Common myeloid progenitor, CD34-positive (primary cell): Measurements from ENCODE around the gene IGSF3.

Experiments
- CTCF ChIA-PET: fragments of 350-600 bp; sonication (Branson Sonifier 250); formaldehyde crosslinking; loops from one replicate; lab custom pipeline; 2021; ENCODE audit warnings: antibody characterized with exemption; lab: Charles Lee
- POLR2A ChIA-PET: fragments of 350-600 bp; sonication (Branson Sonifier 250); formaldehyde crosslinking; loops from one replicate; lab custom pipeline; 2021; ENCODE audit warnings: antibody characterized with exemption; lab: Charles Lee
- DNase-seq, 3 donors: peaks; one replicate each; pipeline versions ENCODE4 v3.0.0 to v3.0.0-alpha.2; 2013
- H3K27ac ChIP-seq, 2 experiments: 1 replicate in 1 of 2; 2 replicates in 1 of 2; pipeline ENCODE4 v1.7.0; 2013; ENCODE audit warnings: inconsistent platforms in 2 of 2, low read length in 2 of 2, mild to moderate bottlenecking in 2 of 2, low read depth in 1 of 2, moderate library complexity in 1 of 2; ENCODE audit not compliant: severe bottlenecking in 2 of 2, insufficient read depth in 1 of 2, poor library complexity in 1 of 2
- H3K27me3 ChIP-seq, 5 experiments: replicated peaks in 2 of 5; 1 replicate in 3 of 5; 2 replicates in 2 of 5; pipeline versions ENCODE4 v1.6.1 to v1.7.0; 2013; ENCODE audit warnings: low read length in 4 of 5, mild to moderate bottlenecking in 2 of 5, moderate library complexity in 2 of 5, inconsistent platforms in 1 of 5; ENCODE audit not compliant: insufficient read depth in 5 of 5, control insufficient read depth in 4 of 5
- H3K36me3 ChIP-seq, 4 experiments: 1 replicate in 2 of 4; 2 replicates in 2 of 4; pipeline versions ENCODE4 v1.6.1 to v1.7.0; 2013; ENCODE audit warnings: low read length in 3 of 4, control low read depth in 1 of 4, mild to moderate bottlenecking in 1 of 4; ENCODE audit not compliant: control insufficient read depth in 4 of 4, insufficient read depth in 4 of 4
- H3K4me1 ChIP-seq, 4 experiments: 1 replicate in 3 of 4; 2 replicates in 1 of 4; pipeline versions ENCODE4 v1.6.1 to v1.7.1; 2013; ENCODE audit warnings: low read length in 3 of 4, mild to moderate bottlenecking in 3 of 4, control low read depth in 1 of 4, inconsistent platforms in 1 of 4, moderate library complexity in 1 of 4; ENCODE audit not compliant: control insufficient read depth in 4 of 4, insufficient read depth in 4 of 4; ENCODE audit errors: control extremely low read depth in 1 of 4
- H3K4me3 ChIP-seq, 7 experiments: 1 replicate in 4 of 7; 2 replicates in 3 of 7; pipeline versions ENCODE4 v1.5.1 to v1.7.0; 2013; ENCODE audit warnings: mild to moderate bottlenecking in 7 of 7, low read length in 6 of 7, moderate library complexity in 6 of 7, inconsistent platforms in 2 of 7, low read depth in 2 of 7, control low read depth in 1 of 7; ENCODE audit not compliant: insufficient read depth in 4 of 7, control insufficient read depth in 1 of 7; ENCODE audit errors: extremely low read depth in 1 of 7
- H3K9me3 ChIP-seq, 5 experiments: 1 replicate in 4 of 5; 2 replicates in 1 of 5; pipeline versions ENCODE4 v1.6.1 to v1.7.1; 2013; ENCODE audit warnings: low read length in 4 of 5, mild to moderate bottlenecking in 2 of 5, inconsistent platforms in 1 of 5, low read depth in 1 of 5, moderate library complexity in 1 of 5; ENCODE audit not compliant: control insufficient read depth in 4 of 5, insufficient read depth in 2 of 5; ENCODE audit errors: control extremely low read depth in 1 of 5
- WGBS: methylation state at CpG from one replicate; pipeline ENCODE4 v1.1.5; 2013; ENCODE audit not compliant: insufficient coverage; 5-methylcytosine and 5-hydroxymethylcytosine counted together

The IGSF3 gene

GRCh38 chr1:116679828-116680628 lies 12.5 kb upstream of the IGSF3 start:
- POLR2A ChIA-PET = no interaction called here
- Histone ChIP-seq H3K36me3 (no peaks in the 10 kb centered on the region), H3K27me3 (peaks cover 0 to 4% (median 0%) of the 10 kb centered on the region in 5 experiments), H3K4me3 (no peak overlapping the region), H3K4me1 (peaks cover 0 to 2% (median 0%) of the 10 kb centered on the region in 4 experiments), H3K27ac (no peak overlapping the region), H3K9me3 (peaks cover 0 to 3% (median 0%) of the 10 kb centered on the region in 5 experiments)
- DNase-seq = peak; percentile 30 to 74 (median 61)
- CTCF ChIA-PET = interaction anchor here (1.0 kb wide), 1 partner anchor 24 kb away, joined by 3 read pairs; no protein-coding TSS in a partner anchor
- WGBS = 90% methylated on average over 2 of the region's 4 CpGs

GRCh38 chr1:116679091-116679827 lies 11.7 kb upstream of the IGSF3 start:
- Histone ChIP-seq H3K4me3 (no peak overlapping the region), H3K27me3 (peaks cover 0 to 4% (median 0%) of the 10 kb centered on the region in 5 experiments), H3K27ac (no peak overlapping the region), H3K36me3 (no peaks in the 10 kb centered on the region), H3K4me1 (peaks cover 0 to 2% (median 0%) of the 10 kb centered on the region in 4 experiments), H3K9me3 (peaks cover 0 to 3% (median 0%) of the 10 kb centered on the region in 5 experiments)
- ChIA-PET POLR2A (no interaction called here), CTCF (no interaction called here)
- WGBS = 92% methylated on average over 5 of the region's 7 CpGs
- DNase-seq = peak; percentile 38 to 75 (median 58)

GRCh38 chr1:116678732-116679090 lies 11.2 kb upstream of the IGSF3 start:
- peaks cover 0 to 2% (median 0%) of the 10 kb centered on the region in 4 experiments for H3K4me1 ChIP-seq
- H3K9me3 ChIP-seq = peaks cover 0 to 3% (median 0%) of the 10 kb centered on the region in 5 experiments
- no peak for DNase-seq
- H3K4me3 ChIP-seq = no peak overlapping the region
- WGBS = no CpG with 5 or more reads among the region's 2 CpGs
- no peaks in the 10 kb centered on the region for H3K36me3 ChIP-seq
- no peak overlapping the region for H3K27ac ChIP-seq
- ChIA-PET CTCF (interaction anchor here (0.8 kb wide), 1 partner anchor 104 kb away, joined by 3 read pairs; no protein-coding TSS in a partner anchor), POLR2A (no interaction called here)
- H3K27me3 ChIP-seq = peaks cover 0 to 4% (median 3%) of the 10 kb centered on the region in 5 experiments

- DNase-seq = no peak
- H3K27me3 ChIP-seq = peaks cover 0 to 9% (median 4%) of the 10 kb centered on the region in 5 experiments
- H3K36me3 ChIP-seq = no peaks in the 10 kb centered on the region
- WGBS = 82% methylated on average over 2 of the region's 2 CpGs
- CTCF ChIA-PET = interaction anchor here (0.8 to 1.3 kb wide), 2 partner anchors 8 to 103 kb away, joined by 3 to 4 read pairs; no protein-coding TSS in a partner anchor
- H3K4me3 ChIP-seq = no peak overlapping the region
- peaks cover 0 to 2% (median 0%) of the 10 kb centered on the region in 4 experiments for H3K4me1 ChIP-seq
- POLR2A ChIA-PET = no interaction called here
- no peak overlapping the region for H3K27ac ChIP-seq
- H3K9me3 ChIP-seq = peaks cover 0 to 3% (median 0%) of the 10 kb centered on the region in 5 experiments
Measured at GRCh38 chr1:116677474-116678062, 10.0 kb upstream of the IGSF3 start.

GRCh38 chr1:116676291-116676690 lies 8.8 kb upstream of the IGSF3 start:
- WGBS = 100% methylated on average over 2 of the region's 2 CpGs
- Histone ChIP-seq H3K27me3 (peaks cover 0 to 12% (median 4%) of the 10 kb centered on the region in 5 experiments), H3K27ac (no peak overlapping the region), H3K4me1 (peaks cover 0 to 2% (median 0%) of the 10 kb centered on the region in 4 experiments), H3K4me3 (no peak overlapping the region), H3K36me3 (no peaks in the 10 kb centered on the region), H3K9me3 (peaks cover 0 to 3% (median 0%) of the 10 kb centered on the region in 5 experiments)
- ChIA-PET POLR2A (no interaction called here), CTCF (interaction anchor here (1.1 kb wide), 1 partner anchor 9 kb away, joined by 4 read pairs; the partner anchor contains the start of gene IGSF3)
- no peak for DNase-seq

- DNase-seq = no peak
- CTCF ChIA-PET = no interaction called here
- POLR2A ChIA-PET = no interaction called here
- WGBS = 100% methylated on average over 1 of the region's 2 CpGs
- no peaks in the 10 kb centered on the region for H3K4me1 ChIP-seq
- no peaks in the 10 kb centered on the region for H3K36me3 ChIP-seq
- H3K9me3 ChIP-seq = no peaks in the 10 kb centered on the region
- H3K27me3 ChIP-seq = peaks cover 0 to 13% (median 4%) of the 10 kb centered on the region in 5 experiments
- H3K4me3 ChIP-seq = no peak overlapping the region
- no peak overlapping the region for H3K27ac ChIP-seq
Measured at GRCh38 chr1:116674751-116675150, 7.2 kb upstream of the IGSF3 start.
